GM19468 (cell line): Measurements from ENCODE around the gene TAF9.
A peak's percentile ranks its signal among the peaks of the same experiment; 100 is the strongest.
"Not testable (repeated sequence)": the region's sequence is repeated elsewhere in the genome, so short reads cannot be mapped to it uniquely, and the experiment has no call there.

ENCODE experiments used
- ATAC-seq: cut with Tn5 transposase; IDR thresholded peaks from one replicate; pipeline ENCODE4 v1.9.1; 2021; ENCODE audit warnings: mild to moderate bottlenecking, moderate library complexity, moderate number of reproducible peaks; ENCODE audit not compliant: unreplicated experiment; ENCODE audit errors: extremely low read depth

TAF9 gene

GRCh38 chr5:69369340-69370121 lies at the start of gene TAF9, which contains the start of the genes AK6 and RAD17:
Gene TAF9, minus strand, starts transcription at chr5:69369520. Its CDS starts 3,783 bp downstream, at chr5:69365737.
Gene AK6, minus strand, starts transcription at chr5:69369520. Its CDS starts 30 bp downstream, at chr5:69369490.
Gene RAD17, plus strand, starts transcription at chr5:69369818. Its CDS starts 2,391 bp downstream, at chr5:69372209.
- peak; percentile 71 for ATAC-seq

GRCh38 chr5:69418554-69418953 lies 49.2 kb upstream of the TAF9 start:
- ATAC-seq: no peak

GRCh38 chr5:69416699-69417098 lies 47.4 kb upstream of the TAF9 start:
- ATAC-seq: no peak

GRCh38 chr5:69416180-69416579 lies 46.9 kb upstream of the TAF9 start:
- ATAC-seq: no peak

GRCh38 chr5:69415584-69415958 lies 46.3 kb upstream of the TAF9 start:
- ATAC-seq: no peak

GRCh38 chr5:69414885-69415583 lies 45.7 kb upstream of the TAF9 start, which contains the start of gene MARVELD2:
Gene MARVELD2, plus strand, starts transcription at chr5:69415116. Its CDS starts 4,270 bp downstream, at chr5:69419386.
- ATAC-seq: peak; percentile 44

GRCh38 chr5:69404659-69405330 lies 35.5 kb upstream of the TAF9 start:
- ATAC-seq: no peak

GRCh38 chr5:69378376-69378775 lies 9.1 kb upstream of the TAF9 start:
- ATAC-seq: no peak

- peak; percentile 59 for ATAC-seq
Measured at GRCh38 chr5:69374911-69375446, 5.7 kb upstream of the TAF9 start.

GRCh38 chr5:69372394-69372793 lies 3.1 kb upstream of the TAF9 start:
- no peak for ATAC-seq

- ATAC-seq: not testable (repeated sequence)
Measured at GRCh38 chr5:69370335-69370734, 1.0 kb upstream of the TAF9 start.

GRCh38 chr5:69368458-69369339 lies 621 bp downstream of the TAF9 start:
- ATAC-seq: no peak

GRCh38 chr5:69367697-69368279 lies 1.5 kb downstream of the TAF9 start:
- ATAC-seq: no peak

- no peak for ATAC-seq
Measured at GRCh38 chr5:69364850-69365249, 4.5 kb downstream of the TAF9 start.

- no peak for ATAC-seq
Measured at GRCh38 chr5:69364414-69364813, 4.9 kb downstream of the TAF9 start.

GRCh38 chr5:69360442-69360841 lies 8.9 kb downstream of the TAF9 start:
- no peak for ATAC-seq

GRCh38 chr5:69359699-69360098 lies 9.6 kb downstream of the TAF9 start:
- no peak for ATAC-seq

- ATAC-seq: no peak
Measured at GRCh38 chr5:69350664-69351063, 18.7 kb downstream of the TAF9 start.

- ATAC-seq: no peak
Measured at GRCh38 chr5:69343083-69343482, 26.2 kb downstream of the TAF9 start.
